ENCODE results near the gene CKMT1A.
"Not testable (repeated sequence)": the region's sequence is repeated elsewhere in the genome, so short reads cannot be mapped to it uniquely, and the experiment has no call there.

CKMT1A gene

GRCh38 chr15:43693148-43694022, at the start of gene CKMT1A:
CKMT1A (plus strand) TSS chr15:43693859; CDS start chr15:43694051, 192 bp downstream.
- DNase-seq (ENCODE audit: low spot score) = not testable (repeated sequence)

GRCh38 chr15:43648649-43649429, 44.8 kb upstream of the CKMT1A start, which contains the start of gene CATSPER2:
CATSPER2 (minus strand) TSS chr15:43648844; CDS start chr15:43648061, 783 bp downstream.
- DNase-seq (ENCODE audit: low spot score) = peak; percentile 6

GRCh38 chr15:43649430-43649926, 44.2 kb upstream of the CKMT1A start:
- not testable (repeated sequence) for DNase-seq (ENCODE audit: low spot score)

GRCh38 chr15:43659727-43660126, 33.9 kb upstream of the CKMT1A start:
- not testable (repeated sequence) for DNase-seq (ENCODE audit: low spot score)

- not testable (repeated sequence) for DNase-seq (ENCODE audit: low spot score)
Observed at GRCh38 chr15:43662293-43662692, 31.4 kb upstream of the CKMT1A start.

GRCh38 chr15:43663333-43663732, 30.3 kb upstream of the CKMT1A start:
- DNase-seq (ENCODE audit: low spot score) = not testable (repeated sequence)

- not testable (repeated sequence) for DNase-seq (ENCODE audit: low spot score)
Observed at GRCh38 chr15:43666177-43666576, 27.5 kb upstream of the CKMT1A start.

GRCh38 chr15:43674175-43674574, 19.5 kb upstream of the CKMT1A start:
- DNase-seq (ENCODE audit: low spot score) = not testable (repeated sequence)

- DNase-seq (ENCODE audit: low spot score) = not testable (repeated sequence)
Observed at GRCh38 chr15:43689604-43690301, 3.9 kb upstream of the CKMT1A start.

- not testable (repeated sequence) for DNase-seq (ENCODE audit: low spot score)
Observed at GRCh38 chr15:43692679-43693078, 980 bp upstream of the CKMT1A start.

GRCh38 chr15:43702174-43702573, 8.5 kb downstream of the CKMT1A start:
- DNase-seq (ENCODE audit: low spot score) = no peak

GRCh38 chr15:43702701-43703424, 9.2 kb downstream of the CKMT1A start:
- DNase-seq (ENCODE audit: low spot score) = no peak

GRCh38 chr15:43710431-43711131, 16.9 kb downstream of the CKMT1A start:
- DNase-seq (ENCODE audit: low spot score) = not testable (repeated sequence)

GRCh38 chr15:43723151-43723550, 29.5 kb downstream of the CKMT1A start:
- DNase-seq (ENCODE audit: low spot score) = no peak

GRCh38 chr15:43726306-43726705, 32.6 kb downstream of the CKMT1A start:
- not testable (repeated sequence) for DNase-seq (ENCODE audit: low spot score)

GRCh38 chr15:43728053-43728725, 34.5 kb downstream of the CKMT1A start:
- DNase-seq (ENCODE audit: low spot score) = not testable (repeated sequence)

GRCh38 chr15:43735416-43735815, 41.8 kb downstream of the CKMT1A start:
- DNase-seq (ENCODE audit: low spot score) = no peak

GRCh38 chr15:43746245-43746902, 52.7 kb downstream of the CKMT1A start, which contains the start of gene PDIA3:
PDIA3 (plus strand) TSS chr15:43746438; CDS start chr15:43746540, 102 bp downstream.
- DNase-seq (ENCODE audit: low spot score) = peak; percentile 98

- DNase-seq (ENCODE audit: low spot score) = peak; percentile 11
Observed at GRCh38 chr15:43746903-43747309, 53.2 kb downstream of the CKMT1A start.
